Prostate gland (tissue), 2 donors: ENCODE results near the gene TARBP1. TPM values are rescaled to one million over a fixed set of nuclear protein-coding genes. Genes with fewer than 3 reads are reported as not detected.
A peak's percentile ranks its signal among the peaks of the same experiment; 100 is the strongest.
"Not testable (repeated sequence)": the region's sequence is repeated elsewhere in the genome, so short reads cannot be mapped to it uniquely, and the experiment has no call there.

Experiments
- DNase-seq: peaks from one replicate; pipeline ENCODE4 v3.0.0-alpha.2; 2019; ENCODE audit warnings: low spot score
- H3K27ac ChIP-seq, 2 donors: fragments of 200-600 bp; sonication (generic); 2 replicates each; pipeline ENCODE4 v1.5.1; 2017 to 2019
- H3K27me3 ChIP-seq: fragments of 200-600 bp; sonication (generic); replicated peaks from 2 replicates; pipeline ENCODE4 v1.5.1; 2019; ENCODE audit not compliant: insufficient read depth
- H3K36me3 ChIP-seq, 2 donors: fragments of 200-600 bp; sonication (generic); 1 replicate in 1 of 2; 2 replicates in 1 of 2; pipeline versions ENCODE4 v1.5.1 to v1.8.1; 2017 to 2019
- H3K4me1 ChIP-seq: fragments of 200-600 bp; sonication (generic); replicated peaks from 2 replicates; pipeline ENCODE4 v1.5.1; 2019
- H3K4me3 ChIP-seq, 2 donors: fragments of 200-600 bp; sonication (generic); 2 replicates each; pipeline ENCODE4 v1.5.1; 2017 to 2019
- H3K9me3 ChIP-seq: fragments of 200-600 bp; sonication (generic); 2 replicates; pipeline ENCODE4 v1.5.1; 2017
- POLR2A ChIP-seq: fragments of 450-650 bp; IDR thresholded peaks from one replicate; pipeline ENCODE4 v1.6.1; 2016; ENCODE audit warnings: antibody characterized with exemption, mild to moderate bottlenecking
- POLR2AphosphoS5 ChIP-seq: sonication (generic); formaldehyde crosslinking; IDR thresholded peaks from one replicate; pipeline ENCODE4 v1.6.1; 2017; ENCODE audit warnings: antibody characterized with exemption
- WGBS: methylation state at CpG from one replicate; pipeline ENCODE4 v1.1.5; 2018; 5-methylcytosine and 5-hydroxymethylcytosine counted together
- intact Hi-C: fragments of 100-400 bp; cut with DNase I; formaldehyde crosslinking; loops from one replicate; pipeline ENCODE4 v1.14.2; 2022
- total RNA-seq, 2 donors: library from RNA; depleted of rRNA; stranded (reverse); fragments of >200 nt; gene quantifications; one replicate each; pipeline ENCODE4 v1.1.0, GENCODE V29; 2016
- TF ChIP-seq, protein P1 (sequence below), 4 experiments: fragments of 200-600 bp in 2 of 4; fragments of 450-650 bp in 2 of 4; sonication (generic) in 2 of 4; IDR thresholded peaks; 1 replicate in 3 of 4; 2 replicates in 1 of 4; pipeline ENCODE4 v1.5.1; 2016 to 2019; ENCODE audit warnings: antibody characterized with exemption in 4 of 4, mild to moderate bottlenecking in 2 of 4, moderate library complexity in 2 of 4

The TARBP1 gene
- total RNA-seq, 2 donors from 2014 or later: 24.8 to 33.0 TPM

- no peaks in the 10 kb centered on the region for H3K9me3 ChIP-seq
- no peaks in the 10 kb centered on the region for H3K4me1 ChIP-seq
- peak overlapping the region in 1 of 2 donors; percentile 31 for H3K4me3 ChIP-seq
- intact Hi-C loops: no loop called here
- TF ChIP-seq POLR2AphosphoS5 (no peak), POLR2A (no peak)
- TF ChIP-seq, protein P1, sequence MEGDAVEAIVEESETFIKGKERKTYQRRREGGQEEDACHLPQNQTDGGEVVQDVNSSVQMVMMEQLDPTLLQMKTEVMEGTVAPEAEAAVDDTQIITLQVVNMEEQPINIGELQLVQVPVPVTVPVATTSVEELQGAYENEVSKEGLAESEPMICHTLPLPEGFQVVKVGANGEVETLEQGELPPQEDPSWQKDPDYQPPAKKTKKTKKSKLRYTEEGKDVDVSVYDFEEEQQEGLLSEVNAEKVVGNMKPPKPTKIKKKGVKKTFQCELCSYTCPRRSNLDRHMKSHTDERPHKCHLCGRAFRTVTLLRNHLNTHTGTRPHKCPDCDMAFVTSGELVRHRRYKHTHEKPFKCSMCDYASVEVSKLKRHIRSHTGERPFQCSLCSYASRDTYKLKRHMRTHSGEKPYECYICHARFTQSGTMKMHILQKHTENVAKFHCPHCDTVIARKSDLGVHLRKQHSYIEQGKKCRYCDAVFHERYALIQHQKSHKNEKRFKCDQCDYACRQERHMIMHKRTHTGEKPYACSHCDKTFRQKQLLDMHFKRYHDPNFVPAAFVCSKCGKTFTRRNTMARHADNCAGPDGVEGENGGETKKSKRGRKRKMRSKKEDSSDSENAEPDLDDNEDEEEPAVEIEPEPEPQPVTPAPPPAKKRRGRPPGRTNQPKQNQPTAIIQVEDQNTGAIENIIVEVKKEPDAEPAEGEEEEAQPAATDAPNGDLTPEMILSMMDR (IDR thresholded peaks at IDR 0.05): no peak
- no peaks in the 10 kb centered on the region for H3K27me3 ChIP-seq
- H3K36me3 ChIP-seq: no peaks in the 10 kb centered on the region
- H3K27ac ChIP-seq: no peak overlapping the region
- DNase-seq: no peak
Measured at GRCh38 chr1:234357831-234358230, 121.1 kb downstream of the TARBP1 start.

- H3K4me1 ChIP-seq: not testable (repeated sequence)
- TF ChIP-seq POLR2A (peak; percentile 31), POLR2AphosphoS5 (peak; percentile 64)
- TF ChIP-seq, protein P1 (IDR thresholded peaks at IDR 0.05): peak in 1 of 4 experiments; percentile 6
- DNase-seq: peak; percentile 40
Measured at GRCh38 chr1:234356615-234357269, 122.2 kb downstream of the TARBP1 start.

GRCh38 chr1:234355782-234356510, 123.0 kb downstream of the TARBP1 start:
- Histone ChIP-seq H3K36me3 (no peaks in the 10 kb centered on the region), H3K27ac (no peak overlapping the region), H3K9me3 (no peaks in the 10 kb centered on the region), H3K4me1 (no peaks in the 10 kb centered on the region), H3K27me3 (no peaks in the 10 kb centered on the region), H3K4me3 (no peak overlapping the region)
- DNase-seq: no peak
- intact Hi-C loops: no loop called here
- TF ChIP-seq POLR2A (no peak), POLR2AphosphoS5 (no peak)
- TF ChIP-seq, protein P1 (IDR thresholded peaks at IDR 0.05): no peak
- 94% methylated on average over 3 of the region's 3 CpGs for WGBS

More at GRCh38 chr1:234356615-234357269, 122.2 kb downstream of the TARBP1 start:
- H3K27me3 ChIP-seq, H3K36me3 ChIP-seq, intact Hi-C loops, H3K9me3 ChIP-seq: not testable (repeated sequence)
- peak overlapping the region; percentile 44 to 45 for H3K27ac ChIP-seq
- WGBS: 34% methylated on average over 35 of the region's 35 CpGs
- H3K4me3 ChIP-seq: peak overlapping the region; percentile 29 to 31

DNA sequence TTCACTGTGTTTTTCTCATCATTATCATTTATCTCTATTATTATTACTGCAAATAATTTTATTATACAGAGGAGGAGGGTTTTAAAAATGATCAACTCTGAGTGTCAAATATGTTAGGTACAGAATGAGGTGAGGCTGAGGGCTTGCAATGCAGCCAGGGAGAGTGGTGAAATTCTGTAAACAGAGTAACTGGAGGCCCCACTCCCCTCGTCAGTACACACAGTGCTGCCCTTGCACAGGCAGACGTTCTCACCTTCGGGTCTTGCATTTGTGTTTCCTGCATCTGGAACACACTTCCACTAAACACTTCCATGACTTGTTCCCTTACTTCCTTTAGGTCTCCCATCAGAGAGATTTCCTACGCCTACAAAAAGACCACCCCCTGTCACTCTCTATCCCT, 130.0 kb downstream of the TARBP1 start:
- no peak overlapping the region for H3K27ac ChIP-seq
- WGBS: 37% methylated on average over 4 of the region's 4 CpGs
- no peak for TF ChIP-seq POLR2A
- TF ChIP-seq, protein P1 (IDR thresholded peaks at IDR 0.05): no peak
- no peak for TF ChIP-seq POLR2AphosphoS5
- no peaks in the 10 kb centered on the region for H3K36me3 ChIP-seq
- intact Hi-C loops: no loop called here
- no peak for DNase-seq
- H3K4me3 ChIP-seq: no peak overlapping the region
- no peaks in the 10 kb centered on the region for H3K27me3 ChIP-seq
- H3K4me1 ChIP-seq: no peaks in the 10 kb centered on the region
- H3K9me3 ChIP-seq: no peaks in the 10 kb centered on the region
